GM12891 (cell line): ENCODE measurements around the gene ADGRF1.

Experiments used
- DNase-seq: peaks from one replicate; pipeline ENCODE4 v3.0.0; 2011; ENCODE audit warnings: low spot score; ENCODE audit not compliant: insufficient read length
- FAIRE-seq: peaks from 2 replicates; lab custom pipeline; 2011; peaks lifted over from hg19 to GRCh38; lab: Jason Lieb, UNC
- PAX5 ChIP-seq: IDR thresholded peaks from 2 replicates; pipeline ENCODE4 v1.6.1; 2011; ENCODE audit warnings: low read length, moderate library complexity, mild to moderate bottlenecking; ENCODE audit not compliant: insufficient read depth, severe bottlenecking
- POLR2A ChIP-seq: IDR thresholded peaks from 2 replicates; pipeline ENCODE4 v1.6.1; 2011; ENCODE audit warnings: low read depth, low read length, control low read depth
- POLR2AphosphoS5 ChIP-seq: IDR thresholded peaks from 2 replicates; pipeline ENCODE4 v1.6.1; 2011; ENCODE audit warnings: low read depth, low read length, control low read depth
- POU2F2 ChIP-seq: IDR thresholded peaks from 2 replicates; pipeline ENCODE4 v1.6.1; 2011; ENCODE audit warnings: low read depth, mild to moderate bottlenecking, control low read depth, low read length, moderate library complexity
- SPI1 ChIP-seq: IDR thresholded peaks from 2 replicates; pipeline ENCODE4 v1.6.1; 2011; ENCODE audit warnings: low read depth, low read length, control low read depth
- TAF1 ChIP-seq: IDR thresholded peaks from 2 replicates; pipeline ENCODE4 v1.6.1; 2011; ENCODE audit warnings: low read depth, low read length, control low read depth

The ADGRF1 gene

DNA sequence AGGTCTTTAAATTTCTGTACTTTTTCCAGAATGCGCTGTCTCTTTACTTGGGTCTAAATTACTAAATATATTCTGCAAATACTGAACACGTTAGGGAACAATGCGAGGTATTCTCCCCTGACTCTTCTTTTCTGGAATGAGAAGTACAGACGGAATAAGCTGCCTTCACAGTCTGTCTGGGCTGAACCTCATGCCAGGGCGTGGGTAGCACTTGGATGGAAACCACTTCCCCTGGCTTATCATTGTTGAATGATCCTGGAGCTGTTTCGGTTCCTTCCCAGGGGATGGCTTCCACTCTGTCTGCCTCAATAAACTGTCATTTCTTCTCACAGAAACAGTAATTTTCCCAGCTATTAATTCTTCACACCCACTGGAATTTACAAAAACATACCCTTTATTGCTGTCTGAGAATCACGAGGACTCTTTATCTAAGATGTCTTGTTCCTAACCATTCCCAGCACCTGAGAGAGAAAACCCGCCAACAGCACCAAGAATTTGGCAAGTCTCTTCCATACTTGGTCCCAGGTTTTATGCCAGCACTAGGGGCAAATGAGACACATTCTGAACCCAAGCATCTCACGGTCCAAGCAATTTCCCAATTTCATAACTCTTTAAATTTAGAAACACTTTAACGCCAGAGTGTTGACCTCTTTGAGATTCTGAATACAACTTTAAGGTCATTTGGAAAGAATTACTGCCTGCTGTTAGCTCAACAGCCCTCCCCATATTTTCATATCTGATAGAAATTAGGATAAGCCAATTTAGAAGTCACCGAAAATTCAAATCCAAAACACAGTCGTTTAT lies 77.2 kb downstream of the ADGRF1 start:
- FAIRE-seq (no peak), DNase-seq (no peak)
- TF ChIP-seq POU2F2 (no peak), SPI1 (no peak), PAX5 (no peak), POLR2AphosphoS5 (no peak), POLR2A (no peak), TAF1 (no peak)

DNA sequence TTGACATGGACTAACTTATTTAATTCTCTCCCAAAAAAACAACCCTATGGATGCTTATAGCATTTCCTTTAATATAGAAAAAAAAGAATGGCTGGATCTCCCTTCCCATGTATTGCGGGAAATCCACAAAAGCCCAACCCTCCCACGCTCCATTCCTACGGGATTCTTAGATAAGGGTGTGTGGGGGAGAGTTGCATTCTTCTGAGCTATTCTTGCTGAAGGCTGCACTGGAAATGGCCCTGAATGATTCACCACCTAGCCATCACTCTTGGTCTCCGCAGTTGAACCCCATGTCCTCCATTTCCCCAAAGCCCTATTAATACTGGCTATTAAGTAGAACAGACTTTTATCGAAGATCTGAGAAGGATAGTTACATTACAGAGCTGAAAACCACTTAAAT lies 78.5 kb downstream of the ADGRF1 start:
- DNase-seq (no peak), FAIRE-seq (no peak)
- TF ChIP-seq POLR2AphosphoS5, result no peak
- no peak for TF ChIP-seq SPI1
- no peak for TF ChIP-seq POU2F2
- TF ChIP-seq POLR2A, result no peak
- TF ChIP-seq TAF1, result no peak
- TF ChIP-seq PAX5, result no peak

DNA sequence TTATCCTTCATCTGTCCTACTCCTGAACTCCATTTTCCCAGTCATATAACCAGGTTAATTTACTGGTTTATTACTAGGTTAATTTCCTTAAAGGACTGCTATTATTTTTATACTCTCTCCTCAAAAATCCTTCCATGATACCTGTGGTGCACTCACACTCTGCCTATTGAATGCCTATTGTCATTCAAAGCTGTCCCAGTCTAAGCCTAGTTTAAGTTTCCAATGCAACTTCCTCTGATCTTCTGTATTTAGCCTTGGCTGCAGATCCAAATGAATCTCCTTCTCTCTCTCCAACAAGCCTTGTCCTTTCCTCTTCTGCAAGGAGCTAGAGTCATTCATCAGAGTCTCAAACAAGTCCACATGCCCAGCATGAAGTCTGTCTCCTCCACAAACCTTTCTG lies 79.1 kb downstream of the ADGRF1 start:
- TF ChIP-seq POLR2AphosphoS5, result no peak
- TF ChIP-seq SPI1, result no peak
- TF ChIP-seq TAF1, result no peak
- TF ChIP-seq PAX5, result no peak
- no peak for TF ChIP-seq POU2F2
- no peak for TF ChIP-seq POLR2A
- FAIRE-seq (no peak), DNase-seq (no peak)

DNA sequence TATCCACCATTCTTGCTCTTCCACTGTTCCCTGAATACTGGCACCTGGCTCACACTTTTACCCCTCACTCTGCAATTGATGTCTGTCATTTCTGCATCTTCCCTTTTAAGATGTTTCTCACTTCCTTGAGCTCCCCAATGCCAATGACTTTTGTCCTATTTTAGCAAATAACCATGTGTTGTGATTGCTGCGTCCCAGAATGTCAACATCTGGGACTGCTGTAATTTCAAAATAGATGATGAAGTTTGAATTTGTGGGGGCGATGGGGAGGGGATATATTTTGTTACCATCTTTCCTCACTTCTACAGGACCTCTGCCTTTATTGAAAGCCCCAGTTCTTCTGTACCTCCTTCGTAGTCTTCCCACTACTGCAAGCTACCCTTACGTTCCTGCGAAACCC lies 80.4 kb downstream of the ADGRF1 start:
- TF ChIP-seq POLR2A (no peak), TAF1 (no peak), POLR2AphosphoS5 (no peak), SPI1 (no peak), POU2F2 (no peak), PAX5 (no peak)
- no peak for FAIRE-seq

DNA sequence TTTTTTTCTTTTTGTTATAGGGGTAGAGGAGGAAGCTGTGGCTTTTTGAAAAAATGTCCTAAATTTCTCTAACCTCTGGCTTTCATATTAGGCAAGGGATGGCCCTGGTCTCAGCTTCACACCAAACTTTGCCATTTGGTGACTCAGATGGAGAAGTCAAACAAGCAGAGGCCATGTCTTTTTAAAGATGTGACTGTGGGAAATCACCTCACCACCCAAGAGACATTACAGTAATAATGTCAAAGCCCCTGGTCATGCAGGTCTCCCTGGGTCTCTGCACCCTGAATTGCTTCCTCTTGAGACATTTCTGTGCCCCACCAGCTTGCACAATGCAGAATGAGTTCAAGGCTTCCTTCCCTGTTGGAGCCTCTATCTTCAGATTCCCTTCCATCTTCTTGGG lies 80.9 kb downstream of the ADGRF1 start:
- TF ChIP-seq TAF1 (no peak), POU2F2 (no peak), SPI1 (no peak), POLR2A (no peak), POLR2AphosphoS5 (no peak), PAX5 (no peak)
- DNase-seq (no peak), FAIRE-seq (no peak)

More for the DNA sequence above, 80.4 kb downstream of the ADGRF1 start:
- no peak for DNase-seq

DNA sequence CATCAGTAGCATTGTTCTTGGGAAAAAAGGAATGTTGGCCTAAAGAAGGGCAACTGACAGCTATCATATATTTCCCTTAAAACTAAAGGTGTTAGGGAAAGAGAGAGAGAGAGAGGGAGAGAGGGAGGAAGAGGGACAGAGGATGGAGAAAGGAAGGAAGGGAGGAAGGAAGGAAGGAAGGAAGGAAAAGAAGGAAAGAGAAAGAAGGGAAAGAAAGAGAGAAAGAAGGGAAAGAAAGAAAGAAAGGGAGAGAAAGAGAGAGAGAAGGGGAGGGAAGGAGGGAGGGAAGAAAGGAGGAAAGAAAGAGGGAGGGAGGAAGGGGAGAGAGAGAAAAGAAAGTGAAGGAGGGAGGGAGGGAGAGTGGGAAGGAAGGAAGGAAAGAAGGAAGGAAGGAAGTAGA lies 82.7 kb downstream of the ADGRF1 start:
- TF ChIP-seq TAF1 (no peak), POLR2AphosphoS5 (no peak), POU2F2 (no peak), SPI1 (no peak), POLR2A (no peak), PAX5 (no peak)
- FAIRE-seq (no peak), DNase-seq (no peak)

DNA sequence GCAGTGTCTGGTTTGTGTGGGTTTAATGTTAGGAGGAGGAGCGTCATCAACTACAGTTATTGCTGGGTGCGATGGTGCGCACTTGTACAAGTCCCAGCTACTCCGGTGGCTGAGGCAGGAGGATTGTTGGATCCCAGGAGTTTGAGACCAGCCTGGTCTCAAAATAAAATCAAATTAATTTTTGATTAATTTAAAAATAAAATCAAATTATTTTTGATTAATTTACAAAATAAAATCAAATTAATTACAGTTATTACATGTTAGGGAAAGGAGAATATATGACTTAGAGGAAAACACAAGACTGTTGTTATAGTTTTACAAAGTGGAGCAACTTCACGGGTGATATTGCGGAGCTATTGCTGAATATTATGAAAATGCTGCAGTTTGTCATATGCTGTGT lies 85.7 kb downstream of the ADGRF1 start:
- FAIRE-seq (no peak), DNase-seq (no peak)
- no peak for TF ChIP-seq SPI1
- no peak for TF ChIP-seq POU2F2
- no peak for TF ChIP-seq POLR2A
- TF ChIP-seq TAF1, result no peak
- no peak for TF ChIP-seq PAX5
- TF ChIP-seq POLR2AphosphoS5, result no peak

DNA sequence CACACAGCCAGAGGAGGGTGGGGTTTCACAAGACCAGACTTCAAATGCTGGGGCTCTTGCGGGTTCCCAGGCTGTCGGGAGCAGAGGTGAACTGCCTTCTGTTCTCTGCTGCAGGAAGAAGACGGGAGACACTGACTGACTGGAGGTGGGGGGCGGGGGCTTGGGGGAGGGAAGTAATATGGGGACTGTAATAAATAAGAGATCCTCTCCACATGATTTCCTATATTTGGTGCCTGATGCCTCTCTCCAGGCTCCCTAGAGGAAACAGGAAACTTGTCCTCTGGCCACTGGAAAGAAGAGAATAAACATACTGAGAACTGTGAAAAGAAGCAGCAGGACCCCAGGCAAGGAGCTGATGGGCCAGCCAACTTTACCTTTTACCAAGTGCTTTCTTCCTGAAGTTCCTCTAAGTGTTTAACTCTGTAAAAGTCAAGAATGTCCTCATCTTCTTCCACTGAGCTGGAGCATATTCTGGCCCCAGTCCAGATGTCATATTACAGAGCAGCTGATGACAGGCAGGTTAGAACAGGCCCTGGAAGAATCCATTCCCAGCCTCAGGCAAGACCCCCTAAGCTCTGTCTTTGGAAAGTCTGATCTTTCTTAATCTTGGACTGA lies 87.2 kb downstream of the ADGRF1 start:
- FAIRE-seq (no peak), DNase-seq (no peak)
- TF ChIP-seq POLR2AphosphoS5 (no peak), TAF1 (no peak), SPI1 (no peak)

DNA sequence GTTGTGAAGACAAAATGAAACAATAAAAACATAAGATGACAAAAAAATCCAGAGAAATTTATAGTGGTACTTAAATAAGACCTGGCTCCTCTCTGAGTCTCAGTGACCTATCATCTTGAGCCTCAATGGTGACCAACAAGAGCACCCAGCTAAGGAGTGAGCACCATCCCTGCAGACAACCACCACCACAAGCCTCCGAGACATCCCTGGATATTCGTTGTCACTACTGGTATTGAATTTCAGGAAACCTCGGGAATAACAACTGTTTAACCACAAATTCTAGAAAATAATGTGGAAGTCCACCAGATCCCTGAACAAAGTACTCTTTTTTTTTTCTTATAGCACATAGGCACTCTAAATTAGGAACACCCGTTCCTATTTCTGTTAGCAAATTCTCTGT lies 88.2 kb downstream of the ADGRF1 start:
- TF ChIP-seq POLR2AphosphoS5 (no peak), POLR2A (no peak), PAX5 (no peak), POU2F2 (no peak), SPI1 (no peak), TAF1 (no peak)
- FAIRE-seq, result no peak

DNA sequence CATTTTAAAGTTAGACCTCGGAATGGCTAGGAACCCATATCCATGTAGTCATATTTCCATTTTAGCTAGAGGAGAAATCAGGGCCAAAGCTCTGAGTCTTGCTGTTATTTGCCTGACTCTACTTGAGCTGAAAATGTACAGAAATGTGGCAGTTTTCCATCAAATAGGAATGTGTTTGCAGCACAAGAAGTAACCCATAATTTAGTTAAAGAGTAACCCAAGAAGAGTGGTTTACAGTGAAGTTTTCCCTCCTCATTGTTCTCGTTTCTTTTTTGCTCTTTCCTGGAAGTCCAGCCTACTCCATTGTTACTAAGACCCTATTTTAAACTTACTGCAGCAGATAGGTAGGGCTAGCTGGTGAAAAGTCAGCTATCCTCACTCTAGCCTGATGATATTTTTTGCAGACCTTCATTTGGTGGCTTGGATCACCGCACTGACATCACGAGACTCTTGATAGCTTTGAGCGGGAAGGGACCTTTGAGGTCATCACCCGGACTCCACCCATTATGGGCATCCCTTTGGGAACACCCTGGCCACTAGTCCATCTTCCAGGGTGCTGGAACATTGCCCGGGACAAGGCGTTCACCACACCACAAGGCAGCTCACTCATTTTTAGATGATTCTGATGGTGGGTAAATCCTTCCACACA lies 92.4 kb downstream of the ADGRF1 start:
- FAIRE-seq, result no peak
- no peak for TF ChIP-seq POLR2A
- TF ChIP-seq POLR2AphosphoS5, result no peak
- no peak for TF ChIP-seq TAF1
- no peak for TF ChIP-seq SPI1
- no peak for TF ChIP-seq PAX5
- no peak for TF ChIP-seq POU2F2
- no peak for DNase-seq

More for the DNA sequence above, 88.2 kb downstream of the ADGRF1 start:
- DNase-seq, result no peak
